OCI-LY7 (cell line): ENCODE results near the gene PCSK7.

Experiments
- EZH2phosphoT487 ChIP-seq: fragments of 200-600 bp; sonication (generic); IDR thresholded peaks from 2 replicates; pipeline ENCODE4 v1.6.1; 2018; ENCODE audit warnings: low read depth, borderline replicate concordance, mild to moderate bottlenecking, mixed run types, antibody characterized with exemption, low read length, moderate library complexity, mixed read lengths
- TF ChIP-seq, protein P1 (sequence below): fragments of 200-600 bp; sonication (generic); conservative IDR thresholded peaks from 2 replicates; pipeline ENCODE4 v1.5.1; 2014; ENCODE audit warnings: mild to moderate bottlenecking, antibody characterized with exemption, low read length, moderate library complexity, mixed read lengths

DNA sequence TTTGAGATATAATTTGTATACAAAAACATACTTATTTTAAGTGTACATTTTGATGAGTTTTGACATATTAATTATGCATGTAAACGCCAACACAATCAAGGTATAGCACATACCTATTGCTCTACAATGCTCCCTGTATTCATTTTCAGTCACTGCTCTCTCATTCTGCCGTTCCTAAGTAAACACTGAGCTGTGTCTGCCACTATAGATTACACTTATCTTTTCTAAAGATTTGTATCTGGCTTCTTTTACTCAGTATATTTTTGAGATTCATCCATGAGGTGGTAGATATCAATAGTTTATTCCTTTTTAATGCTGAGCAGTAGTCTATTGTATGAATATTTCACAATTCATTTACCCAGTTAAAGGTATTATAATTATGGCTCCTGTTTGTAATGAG is 33.9 kb upstream of the PCSK7 start:
- TF ChIP-seq, protein P1, sequence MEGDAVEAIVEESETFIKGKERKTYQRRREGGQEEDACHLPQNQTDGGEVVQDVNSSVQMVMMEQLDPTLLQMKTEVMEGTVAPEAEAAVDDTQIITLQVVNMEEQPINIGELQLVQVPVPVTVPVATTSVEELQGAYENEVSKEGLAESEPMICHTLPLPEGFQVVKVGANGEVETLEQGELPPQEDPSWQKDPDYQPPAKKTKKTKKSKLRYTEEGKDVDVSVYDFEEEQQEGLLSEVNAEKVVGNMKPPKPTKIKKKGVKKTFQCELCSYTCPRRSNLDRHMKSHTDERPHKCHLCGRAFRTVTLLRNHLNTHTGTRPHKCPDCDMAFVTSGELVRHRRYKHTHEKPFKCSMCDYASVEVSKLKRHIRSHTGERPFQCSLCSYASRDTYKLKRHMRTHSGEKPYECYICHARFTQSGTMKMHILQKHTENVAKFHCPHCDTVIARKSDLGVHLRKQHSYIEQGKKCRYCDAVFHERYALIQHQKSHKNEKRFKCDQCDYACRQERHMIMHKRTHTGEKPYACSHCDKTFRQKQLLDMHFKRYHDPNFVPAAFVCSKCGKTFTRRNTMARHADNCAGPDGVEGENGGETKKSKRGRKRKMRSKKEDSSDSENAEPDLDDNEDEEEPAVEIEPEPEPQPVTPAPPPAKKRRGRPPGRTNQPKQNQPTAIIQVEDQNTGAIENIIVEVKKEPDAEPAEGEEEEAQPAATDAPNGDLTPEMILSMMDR = no peak
- TF ChIP-seq EZH2phosphoT487 = no peak
